NCI-H510A (cell line): ENCODE measurements around the gene NR4A3.
"Not testable (repeated sequence)": the region's sequence is repeated elsewhere in the genome, so short reads cannot be mapped to it uniquely, and the experiment has no call there.

Source experiments
- DNase-seq: peaks from one replicate; lab custom pipeline; 2025; lab: John Stamatoyannopoulos, UW

Gene NR4A3

GRCh38 chr9:99834474-99834873 lies 12.8 kb downstream of the NR4A3 start:
- no peak for DNase-seq

DNA sequence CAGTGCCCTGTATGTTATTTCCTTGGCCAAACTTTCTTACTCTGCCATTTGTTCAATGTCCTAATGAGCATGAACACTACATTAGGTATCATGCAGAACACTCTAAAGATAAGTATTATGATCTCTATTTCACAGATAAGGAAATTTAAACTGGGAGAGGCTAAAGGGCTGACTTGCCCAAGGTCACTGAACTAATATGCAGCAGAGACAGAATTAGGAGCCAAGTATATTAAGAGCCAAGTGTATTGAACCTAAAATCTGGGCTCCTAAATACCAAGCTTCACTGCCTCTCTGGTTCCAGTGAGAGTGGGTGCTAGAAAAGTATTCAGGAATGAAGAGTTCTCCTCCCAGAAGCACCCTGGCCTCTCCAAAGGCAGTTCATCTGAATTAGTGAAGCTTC lies 13.5 kb downstream of the NR4A3 start:
- no peak for DNase-seq

DNA sequence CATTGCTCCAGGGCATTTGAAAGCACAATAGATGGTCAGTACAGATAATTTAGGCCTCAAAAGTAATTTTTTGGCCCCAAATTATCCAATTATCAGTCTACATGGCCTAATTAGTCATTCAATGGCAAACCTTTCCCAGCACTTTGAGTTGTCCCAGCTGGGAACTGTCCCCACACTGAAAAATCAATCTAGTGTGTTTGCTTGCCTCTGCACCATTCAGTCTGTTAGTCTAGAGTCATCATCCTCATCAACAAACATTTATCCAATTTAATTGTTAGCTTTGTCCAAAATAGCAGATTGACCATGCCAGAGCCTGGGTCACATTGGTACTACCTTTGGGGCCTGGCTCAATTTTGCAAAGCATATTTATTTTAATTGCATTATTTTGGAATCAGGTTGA lies 13.9 kb downstream of the NR4A3 start:
- DNase-seq, result no peak

DNA sequence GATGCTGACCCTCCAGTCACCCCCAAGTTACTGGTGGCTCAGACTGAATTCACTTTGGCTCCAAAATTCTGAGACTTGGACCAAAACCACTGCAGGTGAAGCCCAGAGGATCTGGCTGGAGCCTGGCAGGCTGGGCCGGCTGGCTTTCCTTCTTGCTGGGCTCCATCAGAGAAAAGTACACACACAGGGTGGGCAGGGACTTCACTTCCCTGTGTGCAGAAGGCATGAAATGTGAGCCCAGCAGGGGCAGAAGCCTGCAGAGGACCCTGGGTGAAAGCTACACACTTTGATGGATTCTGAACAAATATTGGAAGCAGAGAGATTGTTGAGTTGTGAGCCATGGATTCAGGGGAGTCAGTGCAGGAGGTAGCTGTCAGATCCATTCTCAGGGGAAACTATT lies 18.4 kb downstream of the NR4A3 start:
- DNase-seq, result no peak

GRCh38 chr9:99845063-99845462 lies 23.4 kb downstream of the NR4A3 start:
- no peak for DNase-seq

GRCh38 chr9:99848447-99848846 lies 26.8 kb downstream of the NR4A3 start:
- no peak for DNase-seq

- no peak for DNase-seq
These were observed 29.2 kb downstream of the NR4A3 start for GRCh38 chr9:99850736-99851499.

DNA sequence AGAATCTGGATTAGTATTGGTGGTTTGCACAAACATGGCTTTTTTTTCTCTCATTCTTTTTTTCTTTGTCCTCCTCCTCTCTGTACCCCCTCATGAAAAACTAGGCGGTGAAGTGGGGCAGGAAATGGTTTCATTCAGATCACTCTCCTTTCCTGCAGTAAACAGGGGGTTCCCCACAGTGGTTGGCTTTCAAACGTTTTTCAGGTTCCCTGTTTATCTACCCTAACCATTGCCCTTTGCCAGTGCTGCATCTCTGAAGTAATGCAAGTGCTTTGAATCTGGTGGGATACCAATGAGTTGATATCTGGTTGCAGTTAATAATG lies 29.8 kb downstream of the NR4A3 start:
- DNase-seq, result no peak

DNA sequence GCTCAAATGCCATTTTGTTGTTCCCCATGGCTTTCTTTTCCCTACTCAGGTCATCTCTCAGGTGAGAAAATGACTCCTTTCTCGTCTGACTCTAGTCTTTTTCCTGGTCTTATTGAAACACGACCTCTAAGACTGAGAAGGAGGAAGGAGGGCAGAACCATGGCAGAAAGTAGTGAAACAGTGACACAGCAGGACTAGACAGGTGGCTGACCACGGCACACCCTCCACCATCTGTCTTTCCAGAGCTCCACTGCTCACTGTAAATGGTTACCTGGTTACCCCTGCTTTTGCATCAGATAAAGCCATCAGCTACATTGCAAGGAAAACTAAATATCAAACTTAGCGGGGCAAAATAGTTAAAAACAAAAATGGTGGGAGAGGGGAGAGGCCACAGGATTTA lies 30.9 kb downstream of the NR4A3 start:
- DNase-seq, result no peak

- no peak for DNase-seq
These were observed 33.9 kb downstream of the NR4A3 start for GRCh38 chr9:99855467-99856176.

GRCh38 chr9:99857576-99857975 lies 35.9 kb downstream of the NR4A3 start:
- DNase-seq, result not testable (repeated sequence)

DNA sequence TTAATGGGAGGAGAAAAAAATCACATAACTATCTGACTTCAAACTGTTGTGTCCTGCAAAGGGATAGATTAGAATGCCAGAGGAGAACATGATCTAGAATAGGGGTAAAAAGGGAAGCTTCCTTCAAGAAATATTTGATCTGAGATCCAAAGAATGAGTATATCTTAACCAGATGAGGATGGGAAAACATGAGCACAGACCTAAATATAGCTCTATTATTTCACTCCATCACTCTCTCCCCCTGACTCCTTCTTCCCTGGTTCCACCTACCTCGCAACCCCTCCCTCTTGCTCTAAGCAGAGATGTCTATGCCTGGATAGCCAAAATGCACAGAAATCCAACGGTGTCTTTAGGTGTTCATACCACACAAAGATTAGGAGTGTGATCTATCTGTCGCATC lies 36.4 kb downstream of the NR4A3 start:
- DNase-seq, result no peak

- no peak for DNase-seq
These were observed 37.7 kb downstream of the NR4A3 start for GRCh38 chr9:99859243-99859980.

DNA sequence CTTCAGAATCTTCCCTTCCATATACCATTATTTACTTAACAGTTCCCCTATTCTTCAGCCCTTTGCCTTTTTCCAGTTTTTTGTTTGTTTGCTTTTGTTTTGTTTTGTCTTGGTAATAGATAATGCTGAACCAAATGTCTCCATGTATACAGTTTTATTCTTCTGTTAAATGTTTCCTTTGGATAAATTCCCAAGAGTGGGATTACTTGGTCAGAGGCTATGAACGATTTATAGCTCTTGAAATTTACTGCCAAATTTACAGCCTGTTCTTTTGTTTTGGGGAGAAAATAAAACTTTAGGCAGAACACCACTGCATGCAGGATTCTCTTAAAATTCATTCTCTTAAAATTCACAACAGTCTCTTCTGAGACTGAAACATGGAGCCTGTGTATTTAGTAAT lies 38.6 kb downstream of the NR4A3 start:
- no peak for DNase-seq

GRCh38 chr9:99863955-99864354 lies 42.3 kb downstream of the NR4A3 start:
- no peak for DNase-seq

GRCh38 chr9:99866398-99866797 lies 44.7 kb downstream of the NR4A3 start:
- no peak for DNase-seq

GRCh38 chr9:99867536-99867935 lies 45.9 kb downstream of the NR4A3 start:
- no peak for DNase-seq

DNA sequence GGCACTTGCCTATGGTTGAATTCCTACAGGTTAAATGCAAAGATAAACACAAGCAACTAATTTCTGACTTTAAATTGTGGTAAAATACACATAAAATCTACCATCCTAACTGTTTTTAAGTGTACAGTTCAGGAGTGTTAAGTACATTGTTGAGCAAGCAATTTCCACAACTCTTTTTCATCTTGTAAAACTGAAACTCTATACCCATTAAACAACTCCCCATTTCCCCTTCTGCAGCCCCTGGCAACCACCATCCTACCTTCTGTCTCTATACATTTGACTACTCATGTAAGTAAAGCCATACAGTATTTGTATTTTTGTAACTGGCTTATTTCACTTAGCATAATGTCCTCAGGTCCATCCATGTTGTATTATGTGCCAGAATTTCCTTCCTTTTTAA lies 46.3 kb downstream of the NR4A3 start:
- no peak for DNase-seq

- DNase-seq, result no peak
These were observed 47.2 kb downstream of the NR4A3 start for GRCh38 chr9:99868845-99869244.

- no peak for DNase-seq
These were observed 48.4 kb downstream of the NR4A3 start for GRCh38 chr9:99870126-99870525.

DNA sequence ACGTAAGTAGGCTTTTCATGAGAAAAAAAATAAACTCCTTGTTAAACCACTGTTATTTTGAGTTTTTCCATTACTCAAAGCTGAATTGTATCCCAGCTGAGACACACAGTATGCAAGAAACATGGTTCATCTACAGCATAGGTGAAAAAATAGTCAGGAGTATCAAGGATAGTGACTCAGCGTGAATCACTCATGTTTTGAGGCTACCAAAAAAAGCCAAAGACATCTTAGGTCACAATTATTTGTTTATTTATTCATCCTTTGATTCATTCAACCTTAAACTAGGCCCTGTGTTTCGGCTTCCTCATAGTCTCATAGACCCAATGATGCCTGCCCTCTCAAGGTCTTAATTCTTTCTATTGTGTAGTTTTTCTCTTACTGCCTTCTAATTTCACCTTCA lies 51.8 kb downstream of the NR4A3 start:
- DNase-seq, result no peak

GRCh38 chr9:99873943-99874584 lies 52.4 kb downstream of the NR4A3 start:
- no peak for DNase-seq

GRCh38 chr9:99876190-99876589 lies 54.5 kb downstream of the NR4A3 start:
- DNase-seq, result no peak
